ENCODE measurements around the gene PAX3.

Gene PAX3

DNA sequence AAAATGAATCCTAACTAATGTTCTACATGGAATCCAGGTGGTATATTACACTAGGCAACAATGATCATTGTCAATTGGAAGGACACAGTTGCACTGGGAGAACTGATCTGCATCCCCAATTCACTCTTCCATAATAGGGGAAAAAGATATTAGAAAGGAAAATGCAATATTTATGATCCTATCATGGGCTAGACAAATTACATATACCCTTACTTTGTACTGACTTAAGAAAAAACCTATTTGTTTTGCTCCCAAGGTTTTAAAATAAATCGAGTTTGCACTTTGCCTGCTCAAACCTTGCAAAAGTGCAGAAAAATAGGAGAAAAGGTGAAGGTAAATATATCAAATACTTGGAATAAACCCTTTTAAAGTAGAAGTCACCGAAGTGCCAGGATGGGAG, 11.0 kb upstream of the PAX3 start:
- DNase-seq: no peak

DNA sequence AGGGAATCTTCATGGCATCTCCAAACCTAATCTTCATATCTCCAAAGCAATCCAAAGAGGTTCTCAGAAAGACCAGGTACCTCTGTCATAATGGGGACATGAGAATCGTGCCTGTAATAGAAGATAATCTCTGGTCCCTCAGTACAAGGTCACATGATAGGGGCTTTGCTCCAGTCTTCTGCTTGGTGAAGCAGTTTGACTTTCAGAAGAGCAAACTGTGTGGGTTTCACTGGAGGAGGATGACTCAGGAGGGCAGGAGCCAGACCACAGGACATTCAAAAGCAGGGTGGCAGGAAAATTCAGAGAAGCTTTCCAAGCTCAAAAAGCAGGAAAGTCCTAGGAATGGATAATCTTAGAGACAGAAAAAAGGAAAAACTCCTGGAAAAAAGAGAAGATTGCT, 10.6 kb upstream of the PAX3 start:
- no peak for DNase-seq

DNA sequence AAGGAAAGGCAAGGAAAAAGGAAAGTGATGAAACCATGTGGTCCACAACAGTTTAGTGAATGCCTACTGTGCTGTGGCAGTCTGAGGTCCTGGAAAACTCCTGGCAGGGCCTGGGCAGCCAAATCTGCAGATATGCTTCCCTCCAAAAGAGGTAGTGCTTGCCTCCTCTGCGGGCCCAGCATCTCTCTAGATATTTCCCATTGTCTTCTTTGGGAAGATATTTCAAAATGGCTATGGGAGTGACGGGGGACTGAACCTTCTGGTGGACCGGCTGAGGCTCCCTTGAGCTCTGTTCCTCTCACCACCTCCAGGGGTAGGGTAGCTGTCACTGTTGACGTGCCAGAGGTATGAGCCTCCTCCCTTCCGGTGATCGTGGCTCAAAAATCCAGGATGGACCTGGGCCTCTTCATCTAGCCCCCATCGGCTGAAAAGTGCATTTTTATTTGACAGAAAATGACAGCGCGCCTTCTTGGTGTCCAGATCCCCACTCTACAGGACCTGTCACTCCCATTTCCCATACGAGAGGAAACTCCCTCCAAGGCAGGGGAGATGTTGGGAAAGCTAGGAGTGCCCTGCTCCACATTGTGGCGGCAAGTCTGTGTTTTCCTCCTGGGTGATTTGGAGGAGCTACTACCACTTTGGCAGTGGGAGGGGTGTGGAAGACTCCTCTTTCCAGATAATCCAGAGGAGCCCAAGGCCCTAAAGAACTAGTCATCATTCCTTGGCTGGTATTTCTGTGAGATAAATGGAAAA, 9.4 kb upstream of the PAX3 start:
- no peak for DNase-seq

DNA sequence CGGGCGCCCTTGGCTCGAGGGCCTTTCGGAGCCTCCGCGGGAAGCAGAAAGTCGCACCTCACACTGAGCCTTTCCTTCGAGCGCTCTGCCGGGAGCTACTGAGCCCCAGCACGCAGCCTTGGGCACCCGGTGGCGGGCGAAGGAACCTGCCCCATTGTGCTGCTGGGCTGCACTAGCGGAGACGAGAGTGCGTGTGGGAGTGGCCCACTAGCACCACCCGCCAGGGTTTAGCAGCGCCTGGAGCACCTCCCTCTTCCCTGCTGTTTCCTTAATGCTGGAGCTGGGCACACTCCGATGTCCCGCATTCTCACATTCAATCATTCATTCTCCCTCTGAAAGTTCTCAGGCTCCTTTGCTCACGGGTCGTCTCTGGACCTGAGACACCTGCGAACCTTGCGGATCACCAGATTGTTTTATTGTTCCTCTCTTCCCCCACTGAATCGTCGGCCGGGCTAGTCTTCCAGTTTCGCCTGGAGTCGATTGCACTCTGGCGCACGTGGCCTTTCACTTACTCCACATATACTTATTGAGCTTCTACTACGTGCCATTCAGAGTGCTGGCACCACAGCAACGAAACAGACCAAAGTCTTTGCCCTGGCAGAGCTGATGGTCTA, 8.5 kb upstream of the PAX3 start:
- no peak for DNase-seq

DNA sequence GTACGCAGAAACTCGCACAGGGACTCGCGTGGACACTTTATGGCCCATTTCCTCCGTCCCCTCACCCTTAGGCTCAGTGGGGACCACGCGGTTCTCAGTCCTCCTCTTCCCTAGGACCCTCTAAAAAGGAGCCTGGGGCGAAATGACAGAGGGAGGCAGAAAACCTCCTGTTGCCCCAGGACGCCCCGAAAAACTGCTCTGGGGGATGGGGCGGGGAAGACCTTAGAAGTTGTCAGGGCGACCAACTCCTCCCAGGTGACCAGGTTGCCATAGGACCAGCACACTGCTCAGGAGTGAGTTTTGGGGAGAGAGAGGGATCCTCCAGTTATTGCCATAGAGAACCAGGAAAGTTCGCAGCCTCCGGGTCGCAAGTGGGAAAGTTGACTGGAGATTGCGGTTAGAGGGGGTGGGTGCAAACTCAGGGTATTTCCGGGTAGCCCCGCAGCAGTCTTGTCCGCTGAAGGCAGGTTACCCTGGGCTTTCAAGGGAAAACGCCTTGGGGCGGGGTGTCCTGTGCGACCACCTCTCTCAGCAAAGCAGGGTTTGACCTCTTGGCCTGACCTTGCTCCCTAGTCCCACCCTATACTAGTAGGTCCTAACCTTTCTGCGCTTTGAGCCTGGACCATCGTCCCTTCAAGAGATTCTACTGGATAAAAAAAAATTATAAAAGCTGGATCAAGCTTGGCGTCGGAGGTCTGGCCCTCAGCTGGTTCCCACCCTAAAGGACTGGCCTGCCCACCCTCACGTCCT, 7.8 kb upstream of the PAX3 start:
- no peak for DNase-seq

DNA sequence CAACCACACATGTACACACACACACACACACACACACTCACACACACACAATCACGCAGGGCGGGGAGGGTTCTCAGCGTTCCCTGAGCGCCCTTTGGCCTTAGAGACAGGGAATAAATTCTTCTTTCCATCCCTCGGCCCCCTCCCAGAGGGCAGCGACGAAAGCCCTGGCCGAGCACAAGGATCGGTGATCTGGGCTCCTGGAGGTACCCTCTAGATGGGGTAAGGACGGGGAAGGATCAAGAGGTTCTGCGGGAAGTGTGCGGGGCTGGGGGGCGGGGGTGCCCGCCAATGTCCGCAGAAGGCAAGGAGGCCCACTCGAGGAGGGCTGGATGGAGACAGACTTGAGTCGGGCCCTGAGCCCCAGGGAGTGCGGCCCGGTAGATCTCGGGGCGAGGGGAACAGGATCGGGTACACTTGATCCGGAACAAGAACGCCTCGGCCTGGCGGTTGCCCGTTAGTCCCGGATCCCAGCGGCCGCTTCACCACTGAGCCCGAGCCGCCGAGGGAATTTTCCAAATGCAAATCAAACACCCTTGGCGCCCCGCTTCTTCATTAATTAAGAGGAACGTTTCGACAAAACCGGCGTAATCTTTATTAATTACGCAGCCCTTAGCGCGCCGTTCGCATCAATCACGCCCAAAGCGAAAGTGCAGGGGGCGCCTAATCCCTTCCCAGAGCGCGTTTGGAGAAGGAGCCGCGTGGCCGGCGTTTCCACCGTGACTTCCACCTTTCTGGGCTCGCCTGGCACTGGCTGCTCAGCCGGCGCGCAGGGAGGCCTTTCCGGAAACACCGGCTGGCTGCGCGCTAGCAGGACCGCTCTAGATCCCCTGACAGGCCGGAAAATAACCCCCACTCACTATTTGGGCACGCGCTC, 7.0 kb upstream of the PAX3 start:
- no peak for DNase-seq

DNA sequence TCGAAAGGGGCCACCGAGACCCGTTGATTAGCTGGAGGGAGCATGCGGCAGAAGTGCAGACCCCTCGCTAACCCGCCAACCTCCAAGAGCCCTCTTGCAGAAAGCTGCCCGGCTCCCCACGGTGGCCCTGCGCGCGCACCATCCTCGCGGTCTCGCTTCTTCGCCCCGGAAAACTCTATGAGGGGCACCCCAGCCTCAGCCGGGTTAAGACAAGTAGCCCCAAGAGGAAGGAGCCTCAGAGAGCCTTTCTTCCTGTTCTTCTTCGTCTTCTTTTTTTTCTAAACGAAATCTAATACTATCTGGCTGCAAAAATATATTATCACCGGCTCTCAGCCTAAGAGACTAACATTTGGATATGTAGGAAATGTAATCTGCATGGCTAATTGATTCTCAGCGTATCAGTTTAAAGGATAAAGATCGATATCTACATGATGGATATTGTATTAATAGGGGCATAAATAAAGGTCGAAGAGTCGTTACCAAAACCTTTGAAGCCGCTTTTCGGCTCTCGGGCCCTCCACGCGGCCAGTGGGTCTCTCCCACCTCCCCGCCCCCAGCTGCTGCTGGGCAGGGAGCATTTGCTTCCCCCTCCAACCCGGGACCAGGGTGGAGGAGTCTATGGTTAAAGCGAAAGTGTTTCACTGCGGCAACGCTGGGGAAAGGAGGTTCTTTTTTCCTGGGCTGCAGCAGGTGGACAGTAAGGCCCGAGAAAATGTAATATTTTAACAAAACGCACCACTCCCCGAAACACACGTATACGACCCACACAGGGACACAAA, 6.1 kb upstream of the PAX3 start:
- DNase-seq: no peak

DNA sequence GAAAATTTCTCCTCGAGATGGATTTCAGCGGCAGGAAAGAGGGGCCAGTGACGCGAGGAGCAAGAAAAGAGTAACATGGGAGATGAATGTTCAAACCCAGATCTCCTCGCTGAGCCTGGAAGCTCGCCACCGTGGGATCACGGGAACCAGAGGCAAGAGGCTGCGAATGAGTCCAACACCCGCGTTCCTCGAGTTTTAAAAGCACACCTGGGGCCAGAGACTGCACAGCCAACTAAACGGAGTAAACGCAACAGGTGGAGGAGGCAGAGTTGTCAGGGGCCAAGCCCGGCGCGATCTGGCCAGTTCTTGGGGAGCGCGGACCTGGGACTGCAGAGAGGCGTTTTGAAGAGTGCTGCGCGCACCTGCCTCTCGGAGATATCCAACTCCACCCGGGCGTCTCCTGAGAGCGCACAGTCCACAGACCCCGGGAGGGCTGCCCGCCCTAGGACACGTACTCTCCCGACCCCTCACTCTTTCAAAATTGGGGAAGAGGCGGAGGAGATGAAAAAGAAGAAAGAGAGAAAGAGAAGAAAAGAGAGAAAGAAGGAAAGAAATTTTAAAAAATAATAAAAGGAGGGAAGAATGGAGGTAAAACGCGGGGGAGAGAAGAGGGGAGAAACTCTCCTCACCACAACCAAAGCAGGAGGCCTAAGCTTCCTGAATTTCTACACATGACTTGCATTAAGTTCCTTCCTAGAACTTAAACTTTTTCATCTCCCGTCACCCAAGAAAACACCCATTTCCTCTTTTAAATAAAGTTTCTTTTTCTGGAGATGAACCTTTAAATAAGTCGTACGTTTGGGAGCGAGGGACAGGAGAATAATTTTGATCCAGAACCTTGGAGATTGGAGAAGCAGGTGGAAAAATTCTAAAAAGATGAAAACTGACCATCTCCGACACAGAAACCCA, 5.3 kb upstream of the PAX3 start:
- DNase-seq: no peak

DNA sequence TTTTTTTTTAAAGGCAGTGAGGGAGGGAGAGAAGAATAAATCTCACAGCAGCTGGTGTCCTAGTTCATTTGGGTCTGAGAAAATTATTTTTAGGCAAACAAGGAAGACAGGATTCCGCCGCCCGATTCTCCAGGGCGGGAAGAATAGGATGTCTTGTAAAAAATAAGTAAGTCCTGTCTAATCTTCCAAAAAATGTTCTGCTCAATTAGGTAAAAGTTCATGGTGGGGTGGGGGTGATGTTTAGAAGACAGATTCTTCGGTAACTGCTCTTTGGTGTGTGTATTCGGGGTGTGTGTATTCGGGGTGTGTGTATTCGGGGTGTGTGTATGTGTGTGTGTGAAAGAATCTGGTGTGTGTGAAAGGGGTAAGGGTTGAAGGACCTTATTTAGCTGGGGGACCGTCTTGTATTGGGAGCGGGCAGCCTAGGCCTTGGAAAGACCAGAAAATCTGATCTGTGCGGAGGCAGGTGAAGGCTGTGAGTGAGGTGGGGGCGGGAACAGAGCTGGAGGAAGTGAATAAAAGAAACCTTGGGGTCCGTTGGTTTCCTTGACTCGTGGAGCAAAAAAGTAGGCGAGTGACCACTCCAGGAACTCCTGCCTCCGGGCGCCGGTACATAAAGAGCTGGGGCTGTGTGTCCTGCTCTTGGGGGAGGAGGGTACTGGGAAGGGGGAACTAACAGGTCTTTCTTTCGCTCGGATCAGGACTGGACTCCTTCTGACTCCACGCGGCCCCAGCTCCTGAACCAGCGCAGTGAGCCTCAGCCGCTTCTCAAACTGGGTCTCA, 4.4 kb upstream of the PAX3 start:
- no peak for DNase-seq

DNA sequence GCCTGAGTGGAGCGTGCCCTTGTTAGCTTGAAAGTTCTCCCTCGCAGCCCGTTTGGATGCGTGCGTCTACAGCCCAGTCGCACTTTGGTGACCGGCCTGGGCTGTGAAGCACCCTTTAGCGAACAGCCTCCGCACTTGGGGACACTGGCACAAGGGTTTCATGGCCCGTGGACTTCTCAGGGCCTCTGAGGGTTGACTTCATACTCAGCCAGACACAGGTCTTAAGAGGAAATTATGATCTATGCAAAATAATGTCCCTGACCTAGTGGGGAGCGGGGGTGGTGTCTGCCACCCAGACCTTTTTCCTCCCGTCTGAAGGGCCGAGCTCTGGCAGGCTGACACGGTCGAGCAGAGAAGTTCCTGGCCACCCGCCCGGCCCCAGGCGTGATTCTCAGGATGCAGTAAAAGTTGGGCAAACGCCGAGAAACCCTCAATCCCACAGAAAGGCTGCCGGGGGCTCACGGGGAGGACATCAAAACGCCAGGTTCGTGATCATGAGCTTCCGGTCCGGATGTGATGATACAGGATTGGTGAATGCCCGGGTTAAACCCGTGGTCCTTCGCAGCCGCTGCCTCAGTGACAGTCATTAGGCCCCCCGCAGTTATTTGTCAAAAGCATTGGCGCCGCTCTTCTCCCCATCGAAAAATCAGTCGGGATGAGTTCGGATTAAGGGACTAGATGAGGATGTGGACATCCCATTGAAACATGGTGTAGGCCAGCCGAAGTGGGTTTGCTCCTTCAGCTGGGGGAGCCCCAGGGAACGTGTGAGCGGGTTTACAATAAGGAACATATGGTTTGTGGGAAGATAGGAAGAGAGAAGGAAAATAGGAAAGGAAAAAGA, 3.6 kb upstream of the PAX3 start:
- no peak for DNase-seq

DNA sequence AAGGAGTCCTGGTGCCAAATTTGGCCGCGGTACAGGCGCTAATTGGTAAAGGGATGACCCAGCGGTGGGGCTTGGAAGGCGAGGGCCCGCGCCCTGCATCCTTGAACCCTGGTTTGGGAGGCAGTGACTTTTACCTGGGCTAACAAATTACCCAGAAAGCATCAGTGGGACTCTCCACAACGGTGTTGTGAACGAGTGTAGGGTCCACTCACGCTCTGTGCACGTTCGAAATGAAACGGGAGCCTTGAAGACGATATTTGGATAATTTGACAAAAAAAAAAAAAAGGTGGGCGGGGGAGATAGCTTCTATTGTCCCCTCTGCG, 3.0 kb upstream of the PAX3 start:
- DNase-seq: no peak

DNA sequence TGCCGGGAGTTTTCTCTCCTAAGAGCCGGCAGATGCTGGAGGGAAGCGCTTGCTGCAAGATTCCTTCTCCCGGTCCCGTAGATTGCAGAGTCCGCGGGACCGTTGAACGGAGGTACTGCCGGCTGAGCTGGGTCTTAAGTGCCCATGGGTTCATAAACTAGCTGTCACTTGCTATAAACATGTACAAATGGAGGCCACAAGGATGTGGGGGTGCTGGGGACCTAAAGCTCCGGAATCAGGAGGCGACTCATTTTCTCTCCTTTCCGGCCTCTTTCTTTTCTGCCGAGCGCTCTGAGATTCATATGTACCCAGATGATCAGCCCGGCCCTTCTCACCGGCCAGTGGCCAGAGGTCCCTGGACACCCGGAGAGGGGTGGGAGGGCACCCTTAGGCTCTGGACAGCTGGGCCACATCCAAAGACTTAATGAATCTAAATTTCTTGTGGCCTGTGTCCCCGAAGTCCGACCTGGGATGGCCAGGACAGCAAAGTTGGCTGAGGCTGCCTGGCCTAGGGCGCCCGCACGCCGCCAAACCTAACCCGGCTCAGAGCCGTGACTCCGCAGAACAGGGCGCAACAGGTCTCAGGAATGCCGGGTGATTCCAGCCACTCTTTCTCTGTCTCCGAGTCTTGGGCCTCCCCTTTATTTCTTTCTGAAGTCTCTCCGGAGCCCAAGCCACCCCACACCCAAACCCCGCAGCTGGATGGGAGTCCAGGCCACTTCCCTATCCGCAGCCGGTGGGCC, 2.4 kb upstream of the PAX3 start:
- DNase-seq: no peak

DNA sequence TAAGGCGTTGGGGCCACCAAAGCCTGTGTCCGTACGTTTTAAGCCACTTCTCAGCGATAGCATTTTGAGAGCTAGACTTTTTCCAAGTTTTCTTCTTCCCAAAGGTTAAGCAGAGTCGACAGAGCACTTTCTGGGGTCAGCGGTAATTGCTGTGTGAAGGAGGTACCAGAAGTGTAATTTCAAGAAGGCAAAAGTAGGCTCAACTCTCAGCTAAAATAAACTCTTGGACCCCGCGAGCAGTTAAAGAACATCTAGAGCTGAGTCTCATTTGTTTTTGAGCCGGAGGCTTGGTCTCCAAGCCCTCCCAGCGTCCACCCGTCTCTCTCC, 1.9 kb upstream of the PAX3 start:
- no peak for DNase-seq

DNA sequence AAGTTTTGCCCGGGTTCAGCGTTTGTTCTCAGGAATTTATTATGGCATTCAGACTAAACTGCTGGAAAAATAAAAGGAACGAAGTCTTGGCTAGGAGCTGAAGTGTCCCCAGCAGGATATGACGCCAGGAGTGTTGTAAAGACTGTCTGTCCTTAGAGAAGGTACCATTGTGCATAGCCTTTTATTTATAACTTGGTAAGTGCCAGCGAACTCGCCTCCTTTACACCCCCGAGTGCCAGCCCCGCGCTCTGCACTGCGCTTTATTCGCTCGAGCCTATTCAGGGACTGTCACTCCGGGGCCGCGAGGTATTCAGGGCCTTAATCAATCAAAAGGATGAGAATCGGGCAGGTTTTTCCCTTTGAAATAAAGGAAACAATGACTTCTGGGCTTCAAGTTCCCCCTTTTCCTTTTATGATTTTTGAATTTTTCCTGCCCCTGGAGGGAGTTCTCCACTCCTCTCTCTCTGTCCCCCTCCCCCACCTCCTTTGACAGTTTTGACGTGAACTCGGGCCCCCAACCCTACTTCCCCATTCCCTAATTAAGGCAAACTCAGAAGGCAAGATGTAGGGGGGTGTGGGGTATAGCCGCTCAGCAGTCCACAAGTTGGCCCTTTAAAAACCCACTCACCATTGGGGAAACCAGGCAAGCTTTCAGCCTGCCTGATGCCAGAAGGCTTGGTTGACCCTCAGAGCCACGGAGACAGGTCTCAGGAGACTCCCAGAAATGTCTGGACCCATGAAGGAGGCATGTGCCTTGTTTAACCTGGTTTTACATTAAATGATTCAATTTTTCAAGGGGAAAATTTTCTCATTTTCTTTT, 1.3 kb upstream of the PAX3 start:
- DNase-seq: no peak

DNA sequence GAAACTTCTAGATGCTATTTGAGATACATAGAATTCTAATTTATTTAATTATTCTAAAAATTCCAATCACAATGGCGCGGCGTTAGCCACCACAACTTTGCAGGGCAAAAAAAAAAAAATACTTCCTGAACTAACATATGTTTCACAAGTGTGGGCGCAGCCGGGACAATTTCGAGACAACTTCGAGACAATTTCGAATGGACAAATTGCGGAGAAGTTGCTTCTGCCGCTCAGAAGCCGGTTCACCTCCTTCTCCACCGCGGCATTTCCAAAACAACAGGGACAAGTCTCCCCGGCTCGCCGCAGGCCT, 842 bp downstream of the PAX3 start:
- no peak for DNase-seq

DNA sequence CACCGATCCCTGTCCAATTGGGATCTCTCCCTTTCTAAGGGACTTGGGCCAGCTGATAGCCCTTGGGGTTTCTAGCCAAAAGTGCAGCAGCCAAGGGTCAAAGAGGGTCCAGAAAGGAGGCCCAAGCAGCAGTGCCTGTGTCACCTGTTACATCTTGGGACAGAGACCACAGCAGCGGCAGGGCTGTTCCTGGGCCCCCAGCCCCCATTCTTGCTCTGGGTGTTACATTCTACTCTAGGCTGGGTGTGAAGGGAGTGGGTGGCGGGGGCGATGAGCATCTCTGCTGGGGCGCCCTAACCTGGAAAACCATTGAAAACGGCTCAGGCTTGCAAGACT, 1.2 kb downstream of the PAX3 start:
- DNase-seq: no peak

DNA sequence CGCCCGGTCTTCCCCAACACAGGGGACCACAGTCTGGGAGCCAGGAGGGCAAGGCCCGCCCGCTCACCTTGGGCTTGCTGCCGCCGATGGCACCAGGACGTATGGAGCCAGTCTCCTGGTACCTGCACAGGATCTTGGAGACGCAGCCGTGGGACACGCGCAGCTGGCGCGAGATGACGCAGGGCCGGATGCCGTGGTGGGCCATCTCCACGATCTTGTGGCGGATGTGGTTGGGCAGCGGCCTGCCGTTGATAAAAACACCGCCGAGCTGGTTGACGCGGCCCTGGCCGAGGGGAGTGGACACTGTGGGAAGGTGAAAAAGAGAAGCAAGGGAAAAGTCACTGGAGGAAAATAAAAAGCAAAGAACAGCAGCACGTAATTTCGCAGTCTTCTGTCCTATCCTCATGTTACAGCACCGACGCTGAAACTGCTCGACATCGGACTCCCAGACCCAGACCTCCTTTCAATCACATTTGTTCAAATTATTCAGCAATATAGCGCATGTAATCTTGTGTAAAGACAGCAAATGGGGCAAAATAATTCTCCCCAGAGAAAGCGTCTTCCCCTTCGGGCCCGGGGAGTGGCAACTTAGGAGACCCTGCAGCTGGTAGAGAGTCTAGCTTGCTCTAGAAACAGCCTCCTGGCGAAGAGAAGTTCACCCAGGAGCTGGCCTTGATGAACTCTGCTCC, 1.7 kb downstream of the PAX3 start:
- DNase-seq: no peak

DNA sequence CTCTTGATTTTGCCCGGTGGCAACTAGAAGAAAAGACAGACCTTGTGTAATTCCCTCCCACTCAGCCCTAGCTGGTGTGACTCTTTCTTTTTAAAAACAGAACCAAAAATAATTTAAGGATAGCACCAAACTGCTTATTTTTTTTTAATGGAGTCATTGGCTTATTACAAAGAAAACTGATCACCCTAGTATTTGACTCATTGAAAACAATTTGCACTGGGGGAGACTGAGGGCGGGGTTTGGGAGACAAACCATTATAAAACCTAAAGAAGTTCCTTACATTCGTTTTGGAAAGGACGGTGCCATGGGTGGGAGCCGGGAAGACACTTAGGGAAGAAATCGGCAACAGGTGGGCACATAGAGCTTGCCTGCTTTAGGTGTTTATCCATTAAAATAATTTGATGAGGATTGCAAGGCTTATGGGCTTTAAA, 2.5 kb downstream of the PAX3 start:
- no peak for DNase-seq
